ENCODE measurements around the gene CC2D1A. TPM values are rescaled to one million over a fixed set of nuclear protein-coding genes. Genes with fewer than 3 reads are reported as not detected.

The CC2D1A gene
- polyA plus RNA-seq, 1 donor from 2014 or later: 15.5 TPM

GRCh38 chr19:13931391-13932148, 25.6 kb downstream of the CC2D1A start:
- H3K4me3 Mint-ChIP-seq: no peak overlapping the region
- peaks cover 3% of the 10 kb centered on the region for H3K36me3 Mint-ChIP-seq
- no peak overlapping the region for H3K27ac Mint-ChIP-seq
- H3K27me3 Mint-ChIP-seq: peaks cover 9% of the 10 kb centered on the region
- H3K9me3 Mint-ChIP-seq: no peaks in the 10 kb centered on the region
- H3K4me1 Mint-ChIP-seq: peaks cover 0 to 3% (median 0%) of the 10 kb centered on the region in 3 donors

GRCh38 chr19:13932149-13932637, 26.2 kb downstream of the CC2D1A start:
- Mint-ChIP-seq H3K9me3 (no peaks in the 10 kb centered on the region), H3K27ac (no peak overlapping the region), H3K4me3 (no peak overlapping the region), H3K27me3 (peaks cover 9% of the 10 kb centered on the region), H3K36me3 (peaks cover 3% of the 10 kb centered on the region), H3K4me1 (peaks cover 0 to 3% (median 0%) of the 10 kb centered on the region in 3 donors)

- Mint-ChIP-seq H3K27me3 (peaks cover 11% of the 10 kb centered on the region), H3K27ac (no peak overlapping the region), H3K9me3 (no peaks in the 10 kb centered on the region), H3K4me1 (peaks cover 0 to 3% (median 0%) of the 10 kb centered on the region in 3 donors), H3K4me3 (no peak overlapping the region), H3K36me3 (peaks cover 5% of the 10 kb centered on the region)
Observed at GRCh38 chr19:13932911-13933393, 27.0 kb downstream of the CC2D1A start.

GRCh38 chr19:13934785-13935109, 28.7 kb downstream of the CC2D1A start:
- Mint-ChIP-seq H3K27me3 (peaks cover 11% of the 10 kb centered on the region), H3K4me3 (no peak overlapping the region), H3K36me3 (peaks cover 2% of the 10 kb centered on the region), H3K27ac (peak overlapping the region in 1 of 3 donors; percentile 29), H3K9me3 (no peaks in the 10 kb centered on the region), H3K4me1 (peaks cover 0 to 3% (median 0%) of the 10 kb centered on the region in 3 donors)

GRCh38 chr19:13935765-13936510, 29.9 kb downstream of the CC2D1A start:
- H3K27me3 Mint-ChIP-seq: peaks cover 11% of the 10 kb centered on the region
- H3K4me1 Mint-ChIP-seq: peaks cover 0 to 3% (median 0%) of the 10 kb centered on the region in 3 donors
- no peak overlapping the region for H3K4me3 Mint-ChIP-seq
- H3K36me3 Mint-ChIP-seq: peaks cover 2% of the 10 kb centered on the region
- H3K27ac Mint-ChIP-seq: no peak overlapping the region
- no peaks in the 10 kb centered on the region for H3K9me3 Mint-ChIP-seq

- Mint-ChIP-seq H3K27me3 (peaks cover 11% of the 10 kb centered on the region), H3K4me1 (peaks cover 0 to 3% (median 0%) of the 10 kb centered on the region in 3 donors), H3K9me3 (no peaks in the 10 kb centered on the region), H3K36me3 (peaks cover 2% of the 10 kb centered on the region), H3K27ac (no peak overlapping the region), H3K4me3 (no peak overlapping the region)
Observed at GRCh38 chr19:13937479-13938300, 31.7 kb downstream of the CC2D1A start.

- H3K4me3 Mint-ChIP-seq: no peak within 1 kb of the TSS
- H3K36me3 Mint-ChIP-seq: peaks cover 2% of the 10 kb centered on the region
- H3K4me1 Mint-ChIP-seq: peaks cover 0 to 3% (median 0%) of the 10 kb centered on the region in 3 donors
- no peaks in the 10 kb centered on the region for H3K9me3 Mint-ChIP-seq
- peaks cover 9% of the 10 kb centered on the region for H3K27me3 Mint-ChIP-seq
- no peak within 1 kb of the TSS for H3K27ac Mint-ChIP-seq
Observed at GRCh38 chr19:13938301-13939064, 32.5 kb downstream of the CC2D1A start, which contains the start of gene PODNL1. PODNL1 (minus strand) TSS chr19:13938417; CDS start chr19:13938181, 236 bp downstream.

GRCh38 chr19:13942023-13942684, 36.2 kb downstream of the CC2D1A start:
- no peaks in the 10 kb centered on the region for H3K9me3 Mint-ChIP-seq
- H3K36me3 Mint-ChIP-seq: peaks cover 2% of the 10 kb centered on the region

GRCh38 chr19:13946414-13946813, 40.4 kb downstream of the CC2D1A start:
- Mint-ChIP-seq H3K27ac (no peak overlapping the region), H3K4me1 (no peaks in the 10 kb centered on the region), H3K27me3 (no peaks in the 10 kb centered on the region), H3K9me3 (no peaks in the 10 kb centered on the region), H3K4me3 (no peak overlapping the region), H3K36me3 (no peaks in the 10 kb centered on the region)

More at GRCh38 chr19:13942023-13942684, 36.2 kb downstream of the CC2D1A start:
- H3K27me3 Mint-ChIP-seq: peaks cover 2% of the 10 kb centered on the region
- no peaks in the 10 kb centered on the region for H3K4me1 Mint-ChIP-seq
- no peak overlapping the region for H3K4me3 Mint-ChIP-seq
- H3K27ac Mint-ChIP-seq: no peak overlapping the region

- peaks cover 0 to 11% (median 8%) of the 10 kb centered on the region in 3 donors for H3K4me1 Mint-ChIP-seq
- H3K27ac Mint-ChIP-seq: no peak overlapping the region
- no peaks in the 10 kb centered on the region for H3K36me3 Mint-ChIP-seq
- no peaks in the 10 kb centered on the region for H3K9me3 Mint-ChIP-seq
- H3K4me3 Mint-ChIP-seq: no peak overlapping the region
- H3K27me3 Mint-ChIP-seq: no peaks in the 10 kb centered on the region
Observed at GRCh38 chr19:13951043-13951442, 45.0 kb downstream of the CC2D1A start.

- peak overlapping the region; percentile 66 to 97 (median 96) for H3K27ac Mint-ChIP-seq
- H3K36me3 Mint-ChIP-seq: no peaks in the 10 kb centered on the region
- peaks cover 0 to 11% (median 8%) of the 10 kb centered on the region in 3 donors for H3K4me1 Mint-ChIP-seq
- peak overlapping the region; percentile 76 to 99 (median 94) for H3K4me3 Mint-ChIP-seq
- no peaks in the 10 kb centered on the region for H3K9me3 Mint-ChIP-seq
- no peaks in the 10 kb centered on the region for H3K27me3 Mint-ChIP-seq
Observed at GRCh38 chr19:13951799-13952153, 45.8 kb downstream of the CC2D1A start.

- H3K4me3 Mint-ChIP-seq: peak within 1 kb of the TSS; percentile 87 to 99 (median 94)
- H3K27me3 Mint-ChIP-seq: no peaks in the 10 kb centered on the region
- no peaks in the 10 kb centered on the region for H3K36me3 Mint-ChIP-seq
- H3K4me1 Mint-ChIP-seq: peaks cover 0 to 11% (median 8%) of the 10 kb centered on the region in 3 donors
- H3K9me3 Mint-ChIP-seq: no peaks in the 10 kb centered on the region
- peak within 1 kb of the TSS; percentile 66 to 97 (median 96) for H3K27ac Mint-ChIP-seq
Observed at GRCh38 chr19:13952154-13952930, 46.3 kb downstream of the CC2D1A start, which contains the start of gene DCAF15. DCAF15 (plus strand) TSS chr19:13952509; CDS start chr19:13952513, 4 bp downstream.

All from IgD-negative memory B cell (primary cell).